Raji (cell line): Measurements from ENCODE around the gene GALNTL6.

ENCODE experiments used
- POLR2A ChIP-seq: IDR thresholded peaks from 2 replicates; pipeline ENCODE4 v1.6.1; 2011; ENCODE audit warnings: low read depth, low read length, control low read depth; ENCODE audit not compliant: insufficient read depth

The GALNTL6 gene

GRCh38 chr4:172287117-172287516 lies 473.9 kb downstream of the GALNTL6 start:
- no peak for TF ChIP-seq POLR2A

- TF ChIP-seq POLR2A = no peak
Observed at GRCh38 chr4:172305698-172306097, 492.5 kb downstream of the GALNTL6 start.

- TF ChIP-seq POLR2A = no peak
Observed at GRCh38 chr4:172308078-172308477, 494.9 kb downstream of the GALNTL6 start.

GRCh38 chr4:172311682-172312081 lies 498.5 kb downstream of the GALNTL6 start:
- TF ChIP-seq POLR2A = no peak

- no peak for TF ChIP-seq POLR2A
Observed at GRCh38 chr4:172323288-172323687, 510.1 kb downstream of the GALNTL6 start.

- no peak for TF ChIP-seq POLR2A
Observed at GRCh38 chr4:172344308-172344938, 531.2 kb downstream of the GALNTL6 start.

GRCh38 chr4:172348426-172348825 lies 535.2 kb downstream of the GALNTL6 start:
- no peak for TF ChIP-seq POLR2A

- TF ChIP-seq POLR2A = no peak
Observed at GRCh38 chr4:172352356-172352755, 539.2 kb downstream of the GALNTL6 start.

GRCh38 chr4:172356016-172356415 lies 542.8 kb downstream of the GALNTL6 start:
- no peak for TF ChIP-seq POLR2A

- no peak for TF ChIP-seq POLR2A
Observed at GRCh38 chr4:172357006-172357540, 543.9 kb downstream of the GALNTL6 start.

- no peak for TF ChIP-seq POLR2A
Observed at GRCh38 chr4:172362569-172362968, 549.4 kb downstream of the GALNTL6 start.

GRCh38 chr4:172369471-172369959 lies 556.3 kb downstream of the GALNTL6 start:
- no peak for TF ChIP-seq POLR2A

- TF ChIP-seq POLR2A = no peak
Observed at GRCh38 chr4:172377486-172378140, 564.4 kb downstream of the GALNTL6 start.

- TF ChIP-seq POLR2A = no peak
Observed at GRCh38 chr4:172379834-172380233, 566.6 kb downstream of the GALNTL6 start.

GRCh38 chr4:172390331-172390730 lies 577.1 kb downstream of the GALNTL6 start:
- no peak for TF ChIP-seq POLR2A

- no peak for TF ChIP-seq POLR2A
Observed at GRCh38 chr4:172392741-172393140, 579.5 kb downstream of the GALNTL6 start.
